DMS114 treated with DMSO at 0.1 percent for 48 hours (cell line): ENCODE data around the gene CADPS.

Source experiments
- DNase-seq: peaks from one replicate; lab custom pipeline; 2025; ENCODE audit not compliant: unreplicated experiment; lab: John Stamatoyannopoulos, UW

The CADPS gene

GRCh38 chr3:62527474-62527873, 347.7 kb downstream of the CADPS start:
- no peak for DNase-seq

- DNase-seq: no peak
Observed at GRCh38 chr3:62525281-62525680, 349.9 kb downstream of the CADPS start.

GRCh38 chr3:62523672-62524071, 351.5 kb downstream of the CADPS start:
- DNase-seq: no peak

GRCh38 chr3:62521464-62522105, 353.6 kb downstream of the CADPS start:
- no peak for DNase-seq

- no peak for DNase-seq
Observed at GRCh38 chr3:62503516-62503915, 371.7 kb downstream of the CADPS start.

- DNase-seq: no peak
Observed at GRCh38 chr3:62502315-62503300, 372.6 kb downstream of the CADPS start.

- no peak for DNase-seq
Observed at GRCh38 chr3:62501289-62501668, 373.9 kb downstream of the CADPS start.

- DNase-seq: no peak
Observed at GRCh38 chr3:62500556-62501288, 374.5 kb downstream of the CADPS start.

- no peak for DNase-seq
Observed at GRCh38 chr3:62497156-62497555, 378.1 kb downstream of the CADPS start.

GRCh38 chr3:62496503-62496902, 378.7 kb downstream of the CADPS start:
- no peak for DNase-seq

GRCh38 chr3:62493109-62493801, 382.0 kb downstream of the CADPS start:
- DNase-seq: no peak

GRCh38 chr3:62482961-62483360, 392.3 kb downstream of the CADPS start:
- no peak for DNase-seq

GRCh38 chr3:62481962-62482361, 393.3 kb downstream of the CADPS start:
- no peak for DNase-seq

GRCh38 chr3:62480056-62480455, 395.2 kb downstream of the CADPS start:
- no peak for DNase-seq

- no peak for DNase-seq
Observed at GRCh38 chr3:62479326-62479725, 395.9 kb downstream of the CADPS start.

GRCh38 chr3:62475306-62475705, 399.9 kb downstream of the CADPS start:
- no peak for DNase-seq

GRCh38 chr3:62467966-62468722, 407.1 kb downstream of the CADPS start:
- no peak for DNase-seq

GRCh38 chr3:62462788-62463187, 412.4 kb downstream of the CADPS start:
- no peak for DNase-seq

GRCh38 chr3:62462104-62462762, 413.0 kb downstream of the CADPS start:
- DNase-seq: no peak

- DNase-seq: no peak
Observed at GRCh38 chr3:62454916-62455315, 420.3 kb downstream of the CADPS start.
